ENCODE results near the gene DCUN1D1.

DNA sequence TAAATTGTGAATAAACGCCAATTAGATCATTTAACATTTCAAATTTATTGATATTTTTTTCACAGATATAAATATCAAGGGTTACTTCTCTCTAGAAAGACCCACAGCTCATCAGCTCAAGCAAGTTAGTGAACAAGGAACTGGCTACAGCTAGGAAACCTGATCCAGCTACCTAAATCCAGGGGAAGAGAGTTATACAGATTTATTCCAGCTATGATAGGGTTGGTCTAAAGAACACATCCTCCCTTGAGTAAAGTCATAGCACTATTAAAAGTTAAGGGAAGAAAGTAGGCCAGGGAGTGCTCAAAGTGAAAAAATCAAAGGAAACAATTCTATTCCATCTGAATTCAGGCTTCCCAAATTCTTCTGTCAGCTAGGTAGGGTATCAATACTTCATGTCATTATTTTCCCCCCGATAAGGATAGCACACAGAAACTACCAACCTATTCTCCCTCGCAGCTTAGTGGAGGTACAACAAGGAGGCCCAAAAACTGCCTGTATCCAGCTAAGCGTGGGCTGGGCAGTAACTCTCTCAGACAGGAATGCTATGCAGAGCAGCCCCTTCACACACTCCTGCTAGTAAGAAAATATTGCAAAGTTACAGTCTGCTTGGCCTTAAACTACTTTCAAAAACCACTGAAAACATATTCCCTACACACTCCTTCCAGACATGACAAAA, 44.0 kb downstream of the DCUN1D1 start:
- TF ChIP-seq POLR2AphosphoS5 (IDR thresholded peaks at IDR 0.05), result no peak
- TF ChIP-seq, protein P1, sequence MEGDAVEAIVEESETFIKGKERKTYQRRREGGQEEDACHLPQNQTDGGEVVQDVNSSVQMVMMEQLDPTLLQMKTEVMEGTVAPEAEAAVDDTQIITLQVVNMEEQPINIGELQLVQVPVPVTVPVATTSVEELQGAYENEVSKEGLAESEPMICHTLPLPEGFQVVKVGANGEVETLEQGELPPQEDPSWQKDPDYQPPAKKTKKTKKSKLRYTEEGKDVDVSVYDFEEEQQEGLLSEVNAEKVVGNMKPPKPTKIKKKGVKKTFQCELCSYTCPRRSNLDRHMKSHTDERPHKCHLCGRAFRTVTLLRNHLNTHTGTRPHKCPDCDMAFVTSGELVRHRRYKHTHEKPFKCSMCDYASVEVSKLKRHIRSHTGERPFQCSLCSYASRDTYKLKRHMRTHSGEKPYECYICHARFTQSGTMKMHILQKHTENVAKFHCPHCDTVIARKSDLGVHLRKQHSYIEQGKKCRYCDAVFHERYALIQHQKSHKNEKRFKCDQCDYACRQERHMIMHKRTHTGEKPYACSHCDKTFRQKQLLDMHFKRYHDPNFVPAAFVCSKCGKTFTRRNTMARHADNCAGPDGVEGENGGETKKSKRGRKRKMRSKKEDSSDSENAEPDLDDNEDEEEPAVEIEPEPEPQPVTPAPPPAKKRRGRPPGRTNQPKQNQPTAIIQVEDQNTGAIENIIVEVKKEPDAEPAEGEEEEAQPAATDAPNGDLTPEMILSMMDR (IDR thresholded peaks at IDR 0.05), result no peak
